H1 (cell line): Measurements from ENCODE around the gene LMAN1. TPM values are rescaled to one million over a fixed set of nuclear protein-coding genes. Genes with fewer than 3 reads are reported as not detected.

Experiments
- ASH2L ChIP-seq: fragments of 200-600, 300-600 bp; sonication (generic); IDR thresholded peaks from one replicate; pipeline ENCODE4 v1.7.1; 2017; ENCODE audit warnings: low read length
- CTBP2 ChIP-seq: IDR thresholded peaks from 2 replicates; pipeline ENCODE4 v1.7.0; 2011; ENCODE audit warnings: borderline replicate concordance, mild to moderate bottlenecking, moderate library complexity, mixed read lengths, low read length; ENCODE audit not compliant: insufficient read depth, insufficient read length
- EZH2 ChIP-seq: fragments of 200-600 bp; sonication (generic); IDR thresholded peaks from 2 replicates; pipeline ENCODE4 v1.7.1; 2012; ENCODE audit warnings: low read depth, mild to moderate bottlenecking, moderate library complexity, low read length, inconsistent platforms; ENCODE audit not compliant: severe bottlenecking
- HDAC6 ChIP-seq: IDR thresholded peaks from one replicate; pipeline ENCODE4 v1.7.1; 2012; ENCODE audit warnings: low read depth, mild to moderate bottlenecking, inconsistent platforms, low read length, moderate library complexity
- JUN ChIP-seq: IDR thresholded peaks from 2 replicates; pipeline ENCODE4 v1.6.1; 2011; ENCODE audit warnings: low read depth, mild to moderate bottlenecking, improper control_type of control experiment, low read length
- NANOG ChIP-seq: IDR thresholded peaks from 2 replicates; pipeline ENCODE4 v1.6.1; 2011; ENCODE audit warnings: low read length, low read depth, mild to moderate bottlenecking, inconsistent platforms; ENCODE audit not compliant: insufficient read depth, poor library complexity, severe bottlenecking
- NRF1 ChIP-seq: IDR thresholded peaks from 2 replicates; pipeline ENCODE4 v1.6.1; 2011; ENCODE audit warnings: mild to moderate bottlenecking, low read depth, low read length, improper control_type of control experiment
- SP1 ChIP-seq: IDR thresholded peaks from 2 replicates; pipeline ENCODE4 v1.6.1; 2011; ENCODE audit warnings: low read depth, low read length
- SP2 ChIP-seq: IDR thresholded peaks from 2 replicates; pipeline ENCODE4 v1.6.1; 2012; ENCODE audit warnings: mild to moderate bottlenecking, low read length, inconsistent platforms
- TBP ChIP-seq: IDR thresholded peaks from 2 replicates; pipeline ENCODE4 v1.6.1; 2011; ENCODE audit warnings: low read depth, low read length, improper control_type of control experiment
- polyA plus RNA-seq, 7 experiments: library from polyadenylated mRNA; depleted of rRNA in 3 of 7; stranded (reverse) in 5 of 7; unstranded in 2 of 7; fragments of >200 nt in 5 of 7; fragments of 200-250 nt in 2 of 7; gene quantifications; 1 replicate in 5 of 7; 2 replicates in 1 of 7; 4 replicates in 1 of 7; pipeline versions ENCODE4 v1.2.1 to v1.2.3, GENCODE V29; 2011 to 2013; ENCODE audit warnings: missing spikeins in 2 of 7, mixed read lengths in 2 of 7
- total RNA-seq: library from RNA; stranded (reverse); fragmentation: NEBNext Ultra II Directional; extraction: Animal tissue kit (Norgen Biotek cat#: 25700); gene quantifications from 2 replicates; pipeline ENCODE4 v1.2.1, GENCODE V29; 2021
- TF ChIP-seq, protein P1 (sequence below): fragments of 300-600 bp; sonication (generic); IDR thresholded peaks from 2 replicates; pipeline ENCODE4 v1.7.1; 2012; ENCODE audit warnings: low read length, moderate library complexity, mild to moderate bottlenecking, inconsistent platforms; ENCODE audit not compliant: insufficient replicate concordance

Gene LMAN1
- total and polyA plus RNA-seq, 2 of the 8 experiments (the other 6 are each of a cell fraction or from before 2014, with no cell fraction given): 20.3 to 73.6 TPM

DNA sequence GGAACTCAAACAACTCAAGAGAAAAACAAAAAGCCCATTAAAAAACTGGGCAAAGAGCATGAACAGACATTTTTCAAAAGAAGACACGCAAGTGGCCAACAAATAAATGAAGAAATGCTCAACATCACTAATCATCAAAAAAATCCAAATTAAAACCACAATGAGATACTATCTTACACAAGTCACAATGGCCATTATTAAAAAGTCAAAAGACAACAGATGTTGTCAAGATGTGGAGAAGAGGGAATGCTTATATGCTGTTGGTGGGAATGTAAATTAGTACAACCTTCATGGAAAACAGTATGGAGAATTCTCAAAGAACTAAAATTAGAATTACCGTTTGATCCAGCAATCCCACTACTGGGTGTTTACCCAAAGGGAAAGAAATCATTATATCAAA is 15.1 kb downstream of the LMAN1 start (continued):
- TF ChIP-seq, protein P1, sequence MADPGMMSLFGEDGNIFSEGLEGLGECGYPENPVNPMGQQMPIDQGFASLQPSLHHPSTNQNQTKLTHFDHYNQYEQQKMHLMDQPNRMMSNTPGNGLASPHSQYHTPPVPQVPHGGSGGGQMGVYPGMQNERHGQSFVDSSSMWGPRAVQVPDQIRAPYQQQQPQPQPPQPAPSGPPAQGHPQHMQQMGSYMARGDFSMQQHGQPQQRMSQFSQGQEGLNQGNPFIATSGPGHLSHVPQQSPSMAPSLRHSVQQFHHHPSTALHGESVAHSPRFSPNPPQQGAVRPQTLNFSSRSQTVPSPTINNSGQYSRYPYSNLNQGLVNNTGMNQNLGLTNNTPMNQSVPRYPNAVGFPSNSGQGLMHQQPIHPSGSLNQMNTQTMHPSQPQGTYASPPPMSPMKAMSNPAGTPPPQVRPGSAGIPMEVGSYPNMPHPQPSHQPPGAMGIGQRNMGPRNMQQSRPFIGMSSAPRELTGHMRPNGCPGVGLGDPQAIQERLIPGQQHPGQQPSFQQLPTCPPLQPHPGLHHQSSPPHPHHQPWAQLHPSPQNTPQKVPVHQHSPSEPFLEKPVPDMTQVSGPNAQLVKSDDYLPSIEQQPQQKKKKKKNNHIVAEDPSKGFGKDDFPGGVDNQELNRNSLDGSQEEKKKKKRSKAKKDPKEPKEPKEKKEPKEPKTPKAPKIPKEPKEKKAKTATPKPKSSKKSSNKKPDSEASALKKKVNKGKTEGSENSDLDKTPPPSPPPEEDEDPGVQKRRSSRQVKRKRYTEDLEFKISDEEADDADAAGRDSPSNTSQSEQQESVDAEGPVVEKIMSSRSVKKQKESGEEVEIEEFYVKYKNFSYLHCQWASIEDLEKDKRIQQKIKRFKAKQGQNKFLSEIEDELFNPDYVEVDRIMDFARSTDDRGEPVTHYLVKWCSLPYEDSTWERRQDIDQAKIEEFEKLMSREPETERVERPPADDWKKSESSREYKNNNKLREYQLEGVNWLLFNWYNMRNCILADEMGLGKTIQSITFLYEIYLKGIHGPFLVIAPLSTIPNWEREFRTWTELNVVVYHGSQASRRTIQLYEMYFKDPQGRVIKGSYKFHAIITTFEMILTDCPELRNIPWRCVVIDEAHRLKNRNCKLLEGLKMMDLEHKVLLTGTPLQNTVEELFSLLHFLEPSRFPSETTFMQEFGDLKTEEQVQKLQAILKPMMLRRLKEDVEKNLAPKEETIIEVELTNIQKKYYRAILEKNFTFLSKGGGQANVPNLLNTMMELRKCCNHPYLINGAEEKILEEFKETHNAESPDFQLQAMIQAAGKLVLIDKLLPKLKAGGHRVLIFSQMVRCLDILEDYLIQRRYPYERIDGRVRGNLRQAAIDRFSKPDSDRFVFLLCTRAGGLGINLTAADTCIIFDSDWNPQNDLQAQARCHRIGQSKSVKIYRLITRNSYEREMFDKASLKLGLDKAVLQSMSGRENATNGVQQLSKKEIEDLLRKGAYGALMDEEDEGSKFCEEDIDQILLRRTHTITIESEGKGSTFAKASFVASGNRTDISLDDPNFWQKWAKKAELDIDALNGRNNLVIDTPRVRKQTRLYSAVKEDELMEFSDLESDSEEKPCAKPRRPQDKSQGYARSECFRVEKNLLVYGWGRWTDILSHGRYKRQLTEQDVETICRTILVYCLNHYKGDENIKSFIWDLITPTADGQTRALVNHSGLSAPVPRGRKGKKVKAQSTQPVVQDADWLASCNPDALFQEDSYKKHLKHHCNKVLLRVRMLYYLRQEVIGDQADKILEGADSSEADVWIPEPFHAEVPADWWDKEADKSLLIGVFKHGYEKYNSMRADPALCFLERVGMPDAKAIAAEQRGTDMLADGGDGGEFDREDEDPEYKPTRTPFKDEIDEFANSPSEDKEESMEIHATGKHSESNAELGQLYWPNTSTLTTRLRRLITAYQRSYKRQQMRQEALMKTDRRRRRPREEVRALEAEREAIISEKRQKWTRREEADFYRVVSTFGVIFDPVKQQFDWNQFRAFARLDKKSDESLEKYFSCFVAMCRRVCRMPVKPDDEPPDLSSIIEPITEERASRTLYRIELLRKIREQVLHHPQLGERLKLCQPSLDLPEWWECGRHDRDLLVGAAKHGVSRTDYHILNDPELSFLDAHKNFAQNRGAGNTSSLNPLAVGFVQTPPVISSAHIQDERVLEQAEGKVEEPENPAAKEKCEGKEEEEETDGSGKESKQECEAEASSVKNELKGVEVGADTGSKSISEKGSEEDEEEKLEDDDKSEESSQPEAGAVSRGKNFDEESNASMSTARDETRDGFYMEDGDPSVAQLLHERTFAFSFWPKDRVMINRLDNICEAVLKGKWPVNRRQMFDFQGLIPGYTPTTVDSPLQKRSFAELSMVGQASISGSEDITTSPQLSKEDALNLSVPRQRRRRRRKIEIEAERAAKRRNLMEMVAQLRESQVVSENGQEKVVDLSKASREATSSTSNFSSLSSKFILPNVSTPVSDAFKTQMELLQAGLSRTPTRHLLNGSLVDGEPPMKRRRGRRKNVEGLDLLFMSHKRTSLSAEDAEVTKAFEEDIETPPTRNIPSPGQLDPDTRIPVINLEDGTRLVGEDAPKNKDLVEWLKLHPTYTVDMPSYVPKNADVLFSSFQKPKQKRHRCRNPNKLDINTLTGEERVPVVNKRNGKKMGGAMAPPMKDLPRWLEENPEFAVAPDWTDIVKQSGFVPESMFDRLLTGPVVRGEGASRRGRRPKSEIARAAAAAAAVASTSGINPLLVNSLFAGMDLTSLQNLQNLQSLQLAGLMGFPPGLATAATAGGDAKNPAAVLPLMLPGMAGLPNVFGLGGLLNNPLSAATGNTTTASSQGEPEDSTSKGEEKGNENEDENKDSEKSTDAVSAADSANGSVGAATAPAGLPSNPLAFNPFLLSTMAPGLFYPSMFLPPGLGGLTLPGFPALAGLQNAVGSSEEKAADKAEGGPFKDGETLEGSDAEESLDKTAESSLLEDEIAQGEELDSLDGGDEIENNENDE: no peak
- no peak for TF ChIP-seq NRF1
- TF ChIP-seq SP2: no peak
- TF ChIP-seq ASH2L: no peak
- TF ChIP-seq TBP: no peak
- no peak for TF ChIP-seq HDAC6
- TF ChIP-seq EZH2: no peak
- TF ChIP-seq NANOG: no peak
- no peak for TF ChIP-seq SP1
- no peak for TF ChIP-seq CTBP2
- TF ChIP-seq JUN: no peak
